Stimulated activated CD4-positive, alpha-beta T cell treated with anti-CD3 and anti-CD28 coated beads, Interleukin-2, amount 100 ng/mL, for 48 hours (primary cell): ENCODE measurements around the gene EZH1.
"Not testable (repeated sequence)": the region's sequence is repeated elsewhere in the genome, so short reads cannot be mapped to it uniquely, and the experiment has no call there.

Experiments used
- DNase-seq, 2 donors: peaks; one replicate each; pipeline ENCODE4 v3.0.0-alpha.2; 2020

Gene EZH1

GRCh38 chr17:42665581-42666001, 79.2 kb downstream of the EZH1 start:
- DNase-seq: no peak

- DNase-seq: no peak
These were observed 84.0 kb downstream of the EZH1 start for GRCh38 chr17:42660692-42661345.

DNA sequence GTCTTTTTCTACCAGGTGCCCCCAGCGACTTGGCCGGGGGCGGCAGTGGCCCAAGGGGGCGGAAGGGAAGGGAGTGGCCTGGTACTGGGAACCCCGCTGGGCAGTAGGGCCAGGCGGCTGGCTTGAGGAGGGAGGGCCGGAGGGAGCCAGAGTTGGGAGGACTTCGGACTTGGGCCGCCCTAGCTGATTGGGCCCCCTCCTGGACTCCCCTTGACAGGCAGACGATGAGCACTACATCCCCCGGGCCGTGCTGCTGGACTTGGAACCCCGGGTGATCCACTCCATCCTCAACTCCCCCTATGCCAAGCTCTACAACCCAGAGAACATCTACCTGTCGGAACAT, 84.9 kb downstream of the EZH1 start:
- DNase-seq: not testable (repeated sequence)

- DNase-seq: peak; percentile 71 to 73
These were observed 85.5 kb downstream of the EZH1 start, which contains the start of gene TUBG2 for GRCh38 chr17:42659079-42659931. TSS of gene TUBG2 (plus strand) at chr17:42659284. CDS start at chr17:42659504, 220 bp downstream.

DNA sequence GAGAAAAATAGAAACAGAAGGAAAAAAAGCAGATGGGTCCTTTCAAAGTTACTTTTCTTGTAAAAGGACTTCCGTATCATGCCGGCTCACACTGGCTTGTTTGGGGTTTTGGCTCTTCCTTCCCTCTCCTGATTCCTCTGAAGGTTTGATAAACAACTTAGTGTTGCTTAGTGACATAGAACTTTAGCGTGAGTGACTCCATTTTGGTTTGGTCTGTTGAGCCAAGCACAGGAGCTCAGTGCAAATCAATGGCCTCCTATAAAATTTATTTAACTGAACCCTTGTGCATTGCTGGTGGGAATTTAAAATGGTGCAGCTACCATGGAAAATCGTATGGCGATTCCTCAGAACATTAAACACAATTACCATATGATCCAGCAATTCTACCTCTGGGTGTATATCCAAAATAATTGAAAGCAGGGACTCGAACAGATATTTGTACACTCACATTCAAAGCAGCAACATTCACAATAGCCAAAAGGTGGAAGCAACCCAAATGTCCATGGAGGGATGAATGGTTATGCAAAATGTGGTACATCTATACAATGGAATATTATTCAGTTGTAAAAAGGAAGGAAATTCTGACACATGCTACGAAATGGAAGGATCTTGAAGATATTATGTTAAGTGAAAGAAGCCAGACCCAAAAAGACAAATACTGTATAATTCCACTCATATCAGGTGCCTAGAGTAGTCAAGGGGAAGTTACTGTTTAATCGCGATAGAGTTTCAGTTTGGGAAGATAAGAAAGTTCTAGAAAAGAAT, 86.8 kb downstream of the EZH1 start:
- DNase-seq: no peak

DNA sequence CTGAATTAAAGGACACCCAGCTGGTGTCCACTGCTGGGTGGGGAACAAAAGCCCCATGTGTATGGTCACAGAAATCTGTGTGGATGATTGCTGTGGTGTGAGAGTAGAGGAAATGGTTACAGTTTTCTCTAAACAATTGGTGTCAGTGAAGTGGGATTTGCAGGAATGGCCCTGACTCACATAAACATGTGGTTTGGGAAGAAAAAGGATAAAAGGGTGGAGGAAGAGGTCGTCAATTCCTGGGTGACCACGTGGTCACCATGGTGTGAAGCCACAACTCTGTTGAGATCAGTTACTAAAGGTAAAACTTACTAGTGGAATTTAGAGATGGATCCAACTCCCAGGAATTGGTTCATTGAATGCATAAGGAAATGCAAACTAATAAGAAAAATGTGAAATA, 89.3 kb downstream of the EZH1 start:
- no peak for DNase-seq

GRCh38 chr17:42653179-42654124, 91.4 kb downstream of the EZH1 start:
- no peak for DNase-seq

GRCh38 chr17:42651392-42651791, 93.4 kb downstream of the EZH1 start:
- no peak for DNase-seq
